ENCODE measurements around the gene TLE3. TPM values are rescaled to one million over a fixed set of nuclear protein-coding genes. Genes with fewer than 3 reads are reported as not detected.
"Not testable (repeated sequence)": the region's sequence is repeated elsewhere in the genome, so short reads cannot be mapped to it uniquely, and the experiment has no call there.

The TLE3 gene
- total RNA-seq, result 14.1 TPM
- long read RNA-seq, partial matches to known transcripts, result 1 of 4 reads
- long read RNA-seq, other reads (novel, unspliced or antisense), result 3 of 4 reads

DNA sequence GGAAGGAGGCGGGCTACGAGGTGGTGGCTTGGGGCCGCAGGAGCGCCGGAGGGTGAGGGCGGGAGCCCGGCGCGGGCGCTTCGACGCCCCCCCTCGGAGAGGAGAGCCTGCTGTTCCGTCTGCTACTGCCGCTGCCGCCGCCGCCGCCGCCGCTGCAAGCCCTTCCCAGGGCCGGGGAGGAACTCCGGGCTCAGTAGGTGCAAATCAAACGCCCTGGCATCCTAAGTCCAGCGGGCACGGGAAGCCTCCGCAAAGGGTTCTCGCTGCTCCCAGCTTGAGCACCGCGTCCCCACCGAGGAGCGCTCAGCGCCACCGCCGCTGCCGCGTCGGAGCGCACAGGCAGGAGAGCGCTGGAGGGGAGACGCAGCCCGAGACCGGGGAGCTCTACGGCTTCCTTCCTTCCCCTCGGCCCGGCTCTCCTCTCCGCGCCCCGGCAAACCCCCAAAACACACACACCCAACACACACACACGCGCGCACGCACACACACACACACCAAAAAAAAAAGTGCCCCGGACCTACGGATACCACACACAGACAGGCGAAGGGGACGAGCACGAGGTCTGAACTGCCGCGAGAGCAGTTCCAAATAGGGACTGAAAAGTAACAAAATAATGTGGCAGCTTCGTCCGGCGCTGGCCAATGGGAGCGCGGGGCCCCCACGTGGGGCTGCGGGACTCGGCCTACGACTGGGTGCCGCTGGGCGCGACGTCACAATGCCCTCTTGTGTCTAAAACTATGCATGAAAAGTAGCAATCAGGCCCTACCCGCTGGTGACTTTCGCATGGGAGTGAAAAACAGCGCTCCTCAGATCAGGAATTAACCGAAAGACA lies at the start of gene TLE3:
Gene TLE3, minus strand, starts transcription at position 597 of the 832 bp plus-strand sequence. CDS start 1,119 bp downstream, outside the sequence.
- ATAC-seq (peak; percentile 70), DNase-seq (ENCODE audit: missing footprints) (peak; percentile 100)
- intact Hi-C loops (cut with DNase I), result loop anchor here (5.0 to 10.0 kb wide), 4 partner anchors 73 to 623 kb away; no protein-coding TSS in a partner anchor

DNA sequence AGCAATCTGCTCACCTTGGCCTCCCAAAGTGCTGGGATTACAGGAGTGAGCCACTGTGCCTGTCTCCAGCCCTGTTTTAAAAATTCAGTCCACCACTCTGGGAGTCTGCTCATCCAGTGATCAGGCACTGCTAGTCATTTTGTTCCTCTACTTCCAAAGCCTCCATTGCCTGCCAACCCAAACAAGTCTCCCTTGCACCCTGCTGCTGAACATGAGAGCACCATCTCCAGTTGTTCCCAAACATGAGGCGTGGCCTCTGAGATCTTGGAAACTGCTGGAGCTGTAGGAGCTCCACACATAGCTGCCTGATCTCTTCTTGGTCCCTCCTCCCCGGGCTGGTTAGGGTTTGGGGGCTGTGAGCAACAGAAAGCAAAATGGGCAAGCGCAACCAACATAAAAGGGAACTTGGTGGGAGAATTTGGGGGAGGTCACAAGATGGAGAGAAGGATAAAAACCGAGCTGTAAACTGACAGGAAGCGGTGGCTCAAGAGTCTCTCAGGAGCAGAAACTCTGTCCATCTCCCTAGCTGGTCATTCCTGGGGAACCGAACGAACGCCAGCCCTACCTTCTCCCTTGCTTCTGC lies 49.6 kb upstream of the TLE3 start:
- no peak for ATAC-seq
- intact Hi-C loops (cut with DNase I), result no loop called here
- DNase-seq (ENCODE audit: missing footprints), result no peak

DNA sequence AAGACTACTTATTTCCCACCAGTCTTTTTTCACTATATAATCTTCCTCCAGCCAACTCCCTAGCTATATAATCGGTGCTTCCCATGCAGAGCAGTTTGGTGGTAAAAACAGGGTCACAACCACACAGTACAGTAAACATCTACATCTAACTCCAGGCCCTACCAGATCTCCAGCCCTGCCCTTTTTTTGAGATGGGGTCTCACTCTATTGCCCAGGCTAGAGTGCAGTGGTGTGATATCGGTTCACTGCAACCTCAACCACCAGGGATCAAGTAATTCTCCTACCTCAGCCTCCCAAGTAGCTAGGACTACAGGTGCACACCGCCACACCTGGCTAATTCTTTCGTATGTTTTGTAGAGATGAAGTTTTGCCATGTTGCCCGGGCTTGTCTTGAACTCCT lies 49.1 kb upstream of the TLE3 start:
- intact Hi-C loops (cut with DNase I), result no loop called here
- DNase-seq (ENCODE audit: missing footprints), result no peak
- ATAC-seq, result no peak

DNA sequence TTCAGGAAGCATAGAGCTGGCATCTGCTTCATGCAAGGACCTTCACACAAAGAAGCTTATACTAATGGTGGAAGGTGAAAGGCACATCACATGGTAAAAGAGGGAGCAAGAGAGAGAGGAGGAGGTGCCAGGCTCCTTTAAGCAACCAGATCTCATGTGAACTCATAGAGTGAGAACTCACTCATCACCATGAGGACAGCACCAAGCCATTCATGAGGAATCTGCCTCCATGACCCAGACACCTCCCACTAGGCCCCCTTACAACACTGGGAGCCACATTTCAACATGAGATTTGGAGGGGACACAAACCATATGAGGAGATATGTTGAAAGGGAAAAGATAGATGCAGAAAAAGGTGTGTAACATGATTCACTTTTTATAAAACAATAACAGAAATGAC lies 48.4 kb upstream of the TLE3 start:
- DNase-seq (ENCODE audit: missing footprints) (no peak), ATAC-seq (no peak)
- intact Hi-C loops (cut with DNase I), result no loop called here

DNA sequence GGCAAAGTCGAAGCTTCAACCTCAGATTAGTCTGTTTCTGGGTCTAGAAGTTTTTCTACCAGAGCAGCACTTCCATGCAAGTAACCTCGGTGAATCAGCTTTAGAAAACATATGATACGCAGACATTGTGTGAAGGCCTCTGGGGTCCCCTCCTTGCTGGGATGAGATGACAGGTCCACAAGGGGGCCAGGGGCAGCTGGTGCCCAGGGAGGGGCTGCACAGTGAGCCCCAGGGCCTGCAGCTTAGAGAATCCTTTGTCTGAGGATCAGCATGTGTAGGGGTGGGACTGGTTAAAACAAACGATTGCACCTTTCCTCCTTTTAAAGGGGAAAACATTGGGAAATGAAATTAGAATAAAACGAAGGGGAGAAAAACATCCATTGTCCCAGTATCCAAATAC lies 47.5 kb upstream of the TLE3 start:
- DNase-seq (ENCODE audit: missing footprints) (no peak), ATAC-seq (no peak)
- intact Hi-C loops (cut with DNase I), result no loop called here

DNA sequence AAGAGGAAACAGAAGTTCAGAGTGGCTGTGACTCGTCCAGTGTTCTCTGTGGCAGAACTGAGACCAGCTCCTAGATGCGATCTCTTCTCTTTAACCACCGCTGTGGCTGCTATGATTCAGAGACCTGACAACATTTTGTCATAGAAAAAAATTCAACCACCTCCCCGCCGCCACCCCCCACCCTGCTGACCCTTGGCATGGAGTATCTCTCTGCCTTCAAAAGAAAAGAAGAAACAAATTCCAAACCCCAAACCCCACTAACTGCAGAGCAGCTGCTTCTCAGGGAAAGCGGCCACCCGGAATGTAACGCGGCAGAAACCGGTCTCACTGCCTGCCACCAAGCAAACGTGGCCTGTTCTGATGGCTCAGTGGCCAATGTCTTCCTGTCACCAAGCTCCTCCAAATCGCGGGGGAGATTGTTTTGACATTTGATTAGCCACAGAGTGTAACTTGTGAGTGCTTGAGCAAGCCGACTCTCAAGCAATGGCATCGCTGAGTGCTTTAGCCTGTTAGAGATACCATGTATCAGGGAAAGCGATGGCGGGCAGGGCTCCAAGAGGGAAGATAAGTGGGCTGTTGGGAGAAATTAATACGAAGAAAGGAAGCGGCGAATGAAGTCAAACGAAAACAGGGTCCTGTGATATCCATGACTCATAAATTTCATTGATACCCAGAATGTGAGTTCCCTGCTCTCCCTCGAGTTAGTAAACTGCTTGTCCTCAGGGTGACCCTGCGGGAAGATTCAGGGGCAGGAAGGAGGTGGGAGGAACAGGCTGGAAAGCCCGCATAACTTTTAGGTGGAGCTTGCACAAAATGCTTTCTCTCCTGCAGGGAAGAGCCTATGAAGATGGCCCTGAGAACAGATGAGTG lies 44.8 kb upstream of the TLE3 start:
- DNase-seq (ENCODE audit: missing footprints) (no peak), ATAC-seq (peak; percentile 87)
- intact Hi-C loops (cut with DNase I), result loop anchor here (1.0 kb wide), 1 partner anchor 296 kb away; no protein-coding TSS in a partner anchor

DNA sequence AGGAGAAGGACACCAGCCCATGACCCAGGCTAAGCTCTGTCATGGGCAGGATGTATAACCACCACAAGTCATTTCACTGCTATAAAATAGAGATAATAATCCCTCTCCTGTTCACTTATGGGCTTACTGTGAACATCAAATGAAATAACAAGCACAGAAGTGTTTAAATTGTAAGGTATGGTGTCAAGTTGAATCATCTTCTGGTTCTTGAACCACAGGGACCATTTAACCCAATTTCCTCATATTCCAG lies 44.3 kb upstream of the TLE3 start:
- ATAC-seq, result no peak
- DNase-seq (ENCODE audit: missing footprints), result no peak
- intact Hi-C loops (cut with DNase I), result loop anchor here (1.0 kb wide), 1 partner anchor 296 kb away; no protein-coding TSS in a partner anchor

DNA sequence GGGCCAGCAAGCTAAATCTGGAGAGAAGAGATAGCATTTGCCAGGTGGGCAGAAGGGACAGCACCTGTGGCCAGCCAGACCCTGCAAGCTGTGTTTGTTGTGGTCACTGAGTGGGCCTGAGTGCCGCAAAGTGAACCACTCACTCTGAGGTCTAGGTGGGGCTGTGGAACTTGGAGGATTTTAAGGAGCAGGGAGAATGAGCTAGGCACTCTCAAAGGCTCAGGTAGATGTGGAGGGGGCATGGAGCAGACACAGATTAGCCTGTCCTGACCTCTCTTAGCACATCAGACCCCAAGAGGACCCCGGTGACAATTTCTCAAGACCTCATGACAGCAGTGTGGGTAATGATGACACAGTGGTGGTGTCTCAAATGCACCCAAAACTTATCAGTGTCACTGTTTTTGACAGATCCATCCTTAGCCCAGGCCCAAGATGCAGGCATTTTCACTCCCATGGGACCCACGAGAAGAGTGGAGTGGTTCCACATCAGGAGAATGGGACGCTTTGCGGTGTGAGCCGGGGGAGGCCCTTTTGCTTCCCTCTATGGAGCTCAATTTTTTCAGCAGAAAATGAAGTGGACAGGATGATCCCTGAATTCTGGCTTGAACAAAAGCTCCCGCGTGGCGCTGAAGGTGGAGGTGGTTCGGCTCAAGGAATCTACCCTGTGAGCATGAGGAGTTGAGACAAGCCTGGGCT lies 43.8 kb upstream of the TLE3 start:
- DNase-seq (ENCODE audit: missing footprints) (no peak), ATAC-seq (no peak)
- intact Hi-C loops (cut with DNase I), result loop anchor here (1.0 kb wide), 1 partner anchor 297 kb away; no protein-coding TSS in a partner anchor

DNA sequence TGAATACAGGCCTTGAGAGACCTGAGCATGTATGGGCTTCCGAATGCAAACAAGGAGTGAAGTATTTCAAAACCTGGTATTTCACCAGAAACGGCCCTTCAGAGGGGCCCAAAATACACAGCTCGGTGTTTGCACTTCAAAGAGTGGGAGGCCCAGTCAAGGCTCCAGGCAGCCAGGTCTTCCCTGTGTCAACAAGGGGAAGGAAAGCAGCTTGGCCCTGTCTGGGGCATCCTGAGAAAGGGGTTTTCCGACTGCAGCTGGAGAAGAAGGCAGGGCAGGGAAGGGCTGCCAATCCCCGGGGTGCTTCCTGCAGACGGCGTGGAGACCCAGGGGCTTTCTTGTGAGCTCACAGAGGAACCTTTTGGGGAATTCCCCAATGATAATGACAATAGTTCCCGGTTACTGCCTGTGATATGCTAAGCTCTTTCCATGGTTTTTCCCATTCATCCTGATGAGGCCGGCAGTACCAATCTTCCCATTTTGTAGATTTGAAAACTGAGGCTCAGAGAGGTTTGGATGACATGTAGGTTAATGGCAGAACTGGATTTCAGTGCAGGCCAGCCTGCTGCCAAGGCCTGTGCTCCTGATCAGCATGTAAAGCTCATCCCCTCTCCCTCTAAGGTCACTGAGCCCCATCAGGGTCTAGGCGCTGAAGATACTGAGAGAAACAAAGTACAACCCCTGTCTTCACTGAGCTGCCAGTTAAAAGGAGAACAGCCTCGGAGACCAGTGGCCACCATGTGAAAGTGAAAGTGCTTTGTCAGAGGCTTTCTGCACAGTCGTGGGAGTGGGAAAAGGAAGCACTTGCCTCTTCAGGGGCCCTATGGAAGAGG lies 43.0 kb upstream of the TLE3 start:
- DNase-seq (ENCODE audit: missing footprints), result no peak
- intact Hi-C loops (cut with DNase I), result no loop called here
- peak; percentile 8 for ATAC-seq

DNA sequence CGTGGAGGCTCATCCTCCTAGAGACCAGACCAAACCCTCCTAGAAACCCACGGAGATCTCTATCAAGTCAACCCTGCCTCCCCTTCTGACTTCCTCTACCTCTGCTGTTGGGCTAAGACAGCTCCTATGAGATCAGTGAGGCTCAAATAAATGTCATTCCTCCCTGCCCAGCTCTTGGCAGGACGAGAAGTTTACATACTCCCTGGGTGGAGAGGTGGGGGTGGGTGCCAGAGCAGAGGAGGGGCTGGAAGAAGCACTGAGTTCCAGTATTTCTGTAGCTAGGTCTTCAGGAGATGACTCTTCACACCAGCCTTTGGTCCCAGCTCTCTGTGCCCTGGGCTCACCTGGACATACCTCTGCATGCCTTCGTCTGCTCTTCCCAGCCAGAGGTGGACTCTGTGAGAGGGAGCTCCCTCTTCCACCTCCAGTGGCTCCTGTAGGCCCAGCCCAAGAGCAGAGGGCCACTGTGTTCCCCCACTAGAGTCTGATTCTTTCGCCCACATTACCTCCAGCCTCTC lies 42.4 kb upstream of the TLE3 start:
- intact Hi-C loops (cut with DNase I), result no loop called here
- ATAC-seq (no peak), DNase-seq (ENCODE audit: missing footprints) (no peak)

DNA sequence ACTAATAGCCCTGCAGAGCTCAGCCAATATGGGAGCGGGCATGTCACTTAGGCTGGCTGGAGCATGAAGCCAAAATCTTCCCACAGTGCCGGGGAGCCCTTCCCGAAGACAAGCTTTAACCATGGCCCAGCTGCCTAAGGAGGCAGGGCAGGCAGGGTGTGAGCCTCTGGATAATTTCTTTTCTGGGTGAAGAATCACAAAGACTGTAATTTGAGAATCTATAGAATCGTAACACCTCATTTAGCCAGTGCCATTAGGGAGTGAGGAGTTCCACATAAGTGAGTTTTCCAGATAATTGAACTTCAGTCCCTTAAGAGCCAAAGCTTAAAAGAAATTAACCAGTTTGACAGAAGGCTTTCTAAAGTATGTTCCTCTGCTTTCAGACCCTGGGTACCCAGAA lies 40.2 kb upstream of the TLE3 start:
- ATAC-seq, result no peak
- intact Hi-C loops (cut with DNase I), result no loop called here
- no peak for DNase-seq (ENCODE audit: missing footprints)

DNA sequence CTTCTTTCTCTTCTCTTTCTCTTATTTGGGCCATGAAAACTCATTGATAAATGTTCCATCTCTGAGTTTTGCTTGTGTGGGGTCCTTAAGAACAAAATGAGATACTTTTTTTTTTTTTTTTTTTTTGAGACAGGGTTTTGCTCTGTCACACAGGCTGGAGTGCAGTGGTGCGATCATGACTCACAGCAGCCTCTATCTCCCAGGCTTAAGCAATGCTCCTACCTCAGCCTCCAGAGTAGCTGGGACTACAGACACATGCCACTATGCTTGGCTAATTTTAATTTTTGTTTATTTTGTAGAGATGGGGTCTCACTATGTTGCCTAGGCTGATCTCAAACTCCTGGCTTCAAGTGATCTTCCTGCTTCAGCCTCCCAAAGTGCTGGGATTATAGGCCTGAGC lies 39.3 kb upstream of the TLE3 start:
- intact Hi-C loops (cut with DNase I); ATAC-seq; DNase-seq (ENCODE audit: missing footprints): not testable (repeated sequence)

DNA sequence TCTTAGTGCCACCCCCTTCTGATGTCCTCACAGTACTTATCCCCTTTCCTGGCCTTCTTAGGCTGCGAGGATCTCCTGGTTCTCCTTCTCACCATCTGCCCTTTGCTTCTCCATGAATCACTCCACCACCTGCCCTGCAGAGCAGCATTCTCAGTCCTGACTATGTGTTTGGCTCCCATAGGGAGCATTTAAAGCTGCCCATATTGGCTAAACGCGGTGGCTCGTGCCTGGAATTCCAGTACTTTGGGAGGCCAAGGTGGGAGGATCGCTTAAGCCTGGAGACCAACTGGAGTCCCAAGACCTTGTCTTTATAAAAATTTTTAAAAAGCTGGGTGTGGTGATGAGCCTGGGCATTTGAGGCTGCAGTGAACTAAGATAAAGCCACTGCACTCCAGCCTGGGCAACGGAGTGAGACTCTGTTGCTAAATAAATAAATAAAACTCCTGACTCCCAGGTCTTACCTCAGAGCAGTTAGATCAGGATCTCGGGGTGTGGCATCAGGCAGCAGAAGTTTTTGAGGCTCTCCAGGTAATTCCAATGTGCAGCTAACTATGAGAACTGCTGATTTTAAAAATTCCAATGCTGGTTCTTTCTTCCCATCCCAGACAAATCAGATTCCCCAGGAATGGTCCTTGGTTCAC lies 36.2 kb upstream of the TLE3 start:
- DNase-seq (ENCODE audit: missing footprints), result no peak
- no peak for ATAC-seq

DNA sequence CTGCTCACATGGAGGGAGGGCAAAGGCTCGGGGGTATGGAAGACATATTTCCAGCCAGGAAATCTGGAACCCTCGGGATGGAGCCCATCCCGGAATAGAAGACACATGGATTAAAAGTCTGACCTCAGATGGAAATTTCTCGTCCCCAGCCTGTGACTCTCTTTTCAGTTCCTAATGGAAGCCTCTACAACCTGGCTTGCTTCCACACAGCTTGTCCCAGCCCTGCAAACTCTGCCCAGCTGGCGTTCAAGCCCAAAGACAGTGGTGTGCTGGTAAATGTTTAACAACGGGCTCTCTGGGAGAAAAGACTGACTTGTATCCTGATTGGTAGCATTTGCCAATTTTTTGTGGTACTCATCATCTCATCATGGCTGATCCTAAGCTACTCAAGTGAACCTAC lies 35.6 kb upstream of the TLE3 start:
- intact Hi-C loops (cut with DNase I), result no loop called here
- no peak for DNase-seq (ENCODE audit: missing footprints)
- ATAC-seq, result no peak

More for the DNA sequence above, 36.2 kb upstream of the TLE3 start:
- intact Hi-C loops (cut with DNase I), result no loop called here

DNA sequence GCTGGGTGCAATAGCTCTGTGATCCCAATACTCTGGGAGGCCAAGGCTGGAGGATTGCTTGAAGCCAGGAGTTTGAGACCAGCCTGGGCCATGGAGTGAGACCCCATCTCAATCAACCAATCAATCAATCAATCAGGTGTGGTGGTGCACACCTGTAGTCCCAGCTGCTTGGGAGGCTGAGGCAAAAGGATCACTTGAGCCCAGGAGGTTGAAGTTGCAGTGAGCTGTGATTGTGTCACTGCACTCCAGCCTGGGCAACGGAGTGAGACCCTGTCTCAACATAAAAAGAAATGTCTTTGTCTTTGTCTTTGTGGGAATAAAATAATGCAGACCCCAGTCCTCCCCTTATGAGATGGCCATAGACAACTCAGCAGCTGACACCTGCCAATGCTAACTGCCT lies 34.9 kb upstream of the TLE3 start:
- DNase-seq (ENCODE audit: missing footprints) (no peak), ATAC-seq (no peak)
- intact Hi-C loops (cut with DNase I), result no loop called here

DNA sequence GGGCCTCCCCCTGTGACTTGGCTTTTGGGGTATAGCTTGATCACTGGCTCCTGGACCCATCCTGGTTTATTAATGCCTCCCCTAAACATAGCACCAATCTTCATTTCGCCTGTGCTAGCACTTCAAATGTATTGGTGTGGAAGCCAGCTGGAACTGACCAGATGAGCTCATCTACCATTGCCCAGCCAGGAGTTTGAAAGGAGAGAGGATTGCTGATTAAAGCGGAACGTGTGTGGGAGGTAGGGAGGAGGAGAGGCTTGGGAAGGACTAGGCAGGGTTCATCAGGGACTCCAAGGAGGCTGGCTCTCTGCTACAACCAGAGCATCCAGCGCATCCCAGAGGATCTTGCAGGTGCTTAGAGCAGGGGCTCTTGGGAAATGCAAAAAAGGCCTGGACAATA lies 34.4 kb upstream of the TLE3 start:
- intact Hi-C loops (cut with DNase I), result no loop called here
- no peak for DNase-seq (ENCODE audit: missing footprints)
- ATAC-seq, result peak; percentile 91

DNA sequence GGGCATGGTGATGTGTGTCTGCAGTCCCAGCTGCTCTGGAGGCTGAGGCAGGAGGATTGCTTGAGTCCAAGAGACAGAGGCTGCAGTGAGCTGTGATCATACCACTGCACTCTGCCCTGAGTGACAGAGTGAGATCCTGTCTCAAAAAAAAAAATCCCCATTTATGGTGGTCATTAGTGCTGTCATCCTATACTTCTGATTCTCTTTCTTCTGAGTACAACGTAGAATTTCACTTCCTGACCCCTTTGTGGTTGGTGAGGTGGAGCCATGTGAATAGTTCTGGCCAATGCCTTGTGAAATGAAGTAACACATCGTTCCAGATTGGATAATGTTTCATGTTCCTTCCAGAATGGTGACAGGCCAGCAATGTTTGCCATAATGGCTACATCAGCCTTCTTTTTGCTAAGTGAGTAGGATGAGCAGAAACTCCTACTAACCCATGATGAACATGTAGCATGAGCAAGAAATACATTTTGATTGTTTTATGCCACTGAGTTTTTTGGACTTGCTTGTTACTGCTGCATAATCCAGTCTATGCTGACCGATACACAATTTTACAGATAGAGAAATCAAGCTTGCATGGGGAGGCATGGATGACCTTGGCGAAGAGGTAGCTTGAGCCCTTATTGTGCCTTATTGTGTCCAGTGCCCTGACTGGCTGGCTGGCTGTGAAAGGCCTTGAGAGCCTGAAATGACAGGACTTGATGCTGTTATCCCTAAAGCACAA lies 30.9 kb upstream of the TLE3 start:
- ATAC-seq (no peak), DNase-seq (ENCODE audit: missing footprints) (no peak)
- intact Hi-C loops (cut with DNase I), result no loop called here
